HCT116 (cell line): Measurements from ENCODE around the gene TBC1D1.

Experiments used
- EZH2 ChIP-seq: fragments of 200-600 bp; sonication (generic); IDR thresholded peaks from 2 replicates; pipeline ENCODE4 v1.6.1; 2017; ENCODE audit warnings: antibody characterized with exemption, mixed run types
- JUND ChIP-seq: IDR thresholded peaks from 2 replicates; pipeline ENCODE4 v1.6.1; 2012
- RAD21 ChIP-seq: IDR thresholded peaks from 2 replicates; pipeline ENCODE4 v1.6.1; 2012; ENCODE audit warnings: low read depth, mild to moderate bottlenecking
- SIN3A ChIP-seq: IDR thresholded peaks from 2 replicates; pipeline ENCODE4 v1.6.1; 2012; ENCODE audit warnings: low read depth
- TF ChIP-seq, protein P1 (sequence below): IDR thresholded peaks from 2 replicates; pipeline ENCODE4 v1.6.1; 2011; ENCODE audit warnings: mild to moderate bottlenecking, low read length, moderate library complexity; ENCODE audit not compliant: insufficient replicate concordance; ENCODE audit errors: extremely low read depth
- TF ChIP-seq, protein P2 (sequence below), 3 experiments: fragments of 200-600 bp in 1 of 3; sonication (generic) in 1 of 3; IDR thresholded peaks in 2 of 3; conservative IDR thresholded peaks in 1 of 3; 2 replicates each; pipeline ENCODE4 v1.5.1; 2012 to 2017; ENCODE audit warnings: low read depth in 2 of 3, low read length in 2 of 3, antibody characterized with exemption in 1 of 3, borderline replicate concordance in 1 of 3, control low read depth in 1 of 3, mild to moderate bottlenecking in 1 of 3, mixed read lengths in 1 of 3, mixed run types in 1 of 3, moderate library complexity in 1 of 3; ENCODE audit not compliant: insufficient read depth in 1 of 3

- no peak for TF ChIP-seq EZH2
- no peak for TF ChIP-seq JUND
- no peak for TF ChIP-seq RAD21
- TF ChIP-seq, protein P1, sequence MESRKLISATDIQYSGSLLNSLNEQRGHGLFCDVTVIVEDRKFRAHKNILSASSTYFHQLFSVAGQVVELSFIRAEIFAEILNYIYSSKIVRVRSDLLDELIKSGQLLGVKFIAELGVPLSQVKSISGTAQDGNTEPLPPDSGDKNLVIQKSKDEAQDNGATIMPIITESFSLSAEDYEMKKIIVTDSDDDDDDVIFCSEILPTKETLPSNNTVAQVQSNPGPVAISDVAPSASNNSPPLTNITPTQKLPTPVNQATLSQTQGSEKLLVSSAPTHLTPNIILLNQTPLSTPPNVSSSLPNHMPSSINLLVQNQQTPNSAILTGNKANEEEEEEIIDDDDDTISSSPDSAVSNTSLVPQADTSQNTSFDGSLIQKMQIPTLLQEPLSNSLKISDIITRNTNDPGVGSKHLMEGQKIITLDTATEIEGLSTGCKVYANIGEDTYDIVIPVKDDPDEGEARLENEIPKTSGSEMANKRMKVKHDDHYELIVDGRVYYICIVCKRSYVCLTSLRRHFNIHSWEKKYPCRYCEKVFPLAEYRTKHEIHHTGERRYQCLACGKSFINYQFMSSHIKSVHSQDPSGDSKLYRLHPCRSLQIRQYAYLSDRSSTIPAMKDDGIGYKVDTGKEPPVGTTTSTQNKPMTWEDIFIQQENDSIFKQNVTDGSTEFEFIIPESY, result no peak
- TF ChIP-seq, protein P2, sequence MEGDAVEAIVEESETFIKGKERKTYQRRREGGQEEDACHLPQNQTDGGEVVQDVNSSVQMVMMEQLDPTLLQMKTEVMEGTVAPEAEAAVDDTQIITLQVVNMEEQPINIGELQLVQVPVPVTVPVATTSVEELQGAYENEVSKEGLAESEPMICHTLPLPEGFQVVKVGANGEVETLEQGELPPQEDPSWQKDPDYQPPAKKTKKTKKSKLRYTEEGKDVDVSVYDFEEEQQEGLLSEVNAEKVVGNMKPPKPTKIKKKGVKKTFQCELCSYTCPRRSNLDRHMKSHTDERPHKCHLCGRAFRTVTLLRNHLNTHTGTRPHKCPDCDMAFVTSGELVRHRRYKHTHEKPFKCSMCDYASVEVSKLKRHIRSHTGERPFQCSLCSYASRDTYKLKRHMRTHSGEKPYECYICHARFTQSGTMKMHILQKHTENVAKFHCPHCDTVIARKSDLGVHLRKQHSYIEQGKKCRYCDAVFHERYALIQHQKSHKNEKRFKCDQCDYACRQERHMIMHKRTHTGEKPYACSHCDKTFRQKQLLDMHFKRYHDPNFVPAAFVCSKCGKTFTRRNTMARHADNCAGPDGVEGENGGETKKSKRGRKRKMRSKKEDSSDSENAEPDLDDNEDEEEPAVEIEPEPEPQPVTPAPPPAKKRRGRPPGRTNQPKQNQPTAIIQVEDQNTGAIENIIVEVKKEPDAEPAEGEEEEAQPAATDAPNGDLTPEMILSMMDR (IDR thresholded peaks at IDR 0.05 in 2 of 3, conservative IDR thresholded peaks at IDR 0.05 in 1 of 3; ENCODE audit: borderline replicate concordance in 1 of 3, insufficient read depth in 1 of 3, low read depth in 2 of 3, low read length in 2 of 3), result no peak
- TF ChIP-seq SIN3A, result no peak
These were observed 219.0 kb downstream of the TBC1D1 start for GRCh38 chr4:38109896-38110295.
